Neuronal stem cell (in vitro differentiated cells): ENCODE data around the gene ARHGAP26.
A peak's percentile ranks its signal among the peaks of the same experiment; 100 is the strongest.

Experiments
- DNase-seq: peaks from one replicate; pipeline ENCODE4 v3.0.0-alpha.2; 2013; ENCODE audit warnings: low spot score
- H2AFZ ChIP-seq: one replicate; pipeline ENCODE4 v1.6.1; 2013; ENCODE audit warnings: mild to moderate bottlenecking, low read length, inconsistent platforms
- H2AK5ac ChIP-seq: 2 replicates; pipeline ENCODE4 v1.6.1; 2013; ENCODE audit warnings: low read depth, mild to moderate bottlenecking, inconsistent platforms, low read length, moderate library complexity, mixed read lengths
- H2BK120ac ChIP-seq: 2 replicates; pipeline ENCODE4 v1.6.1; 2013; ENCODE audit warnings: low read depth, mild to moderate bottlenecking, inconsistent platforms, low read length, moderate library complexity, mixed read lengths
- H2BK12ac ChIP-seq: one replicate; pipeline ENCODE4 v1.6.1; 2013; ENCODE audit warnings: low read length, inconsistent platforms
- H2BK15ac ChIP-seq: 2 replicates; pipeline ENCODE4 v1.6.1; 2013; ENCODE audit warnings: mild to moderate bottlenecking, low read length, inconsistent platforms, mixed read lengths
- H2BK5ac ChIP-seq: one replicate; pipeline ENCODE4 v1.6.1; 2013; ENCODE audit warnings: inconsistent platforms, mild to moderate bottlenecking, low read length, moderate library complexity
- H3K14ac ChIP-seq: one replicate; pipeline ENCODE4 v1.6.1; 2013; ENCODE audit warnings: low read length, inconsistent platforms
- H3K18ac ChIP-seq: 2 replicates; pipeline ENCODE4 v1.6.1; 2013; ENCODE audit warnings: low read length, inconsistent platforms
- H3K23ac ChIP-seq: 2 replicates; pipeline ENCODE4 v1.6.1; 2013; ENCODE audit warnings: low read depth, mild to moderate bottlenecking, mixed read lengths, low read length, inconsistent platforms; ENCODE audit not compliant: poor library complexity
- H3K27ac ChIP-seq: replicated peaks from 3 replicates; pipeline ENCODE4 v1.5.1; 2013; ENCODE audit warnings: low read length, inconsistent platforms
- H3K27me3 ChIP-seq, 3 experiments: 2 replicates each; pipeline ENCODE4 v1.6.1; 2013; ENCODE audit warnings: low read length in 3 of 3, mild to moderate bottlenecking in 2 of 3, inconsistent platforms in 1 of 3, low read depth in 1 of 3, mixed read lengths in 1 of 3, moderate library complexity in 1 of 3; ENCODE audit not compliant: control insufficient read depth in 3 of 3, insufficient read depth in 3 of 3
- H3K36me3 ChIP-seq, 2 donors: replicated peaks in 1 of 2; 2 replicates each; pipeline ENCODE4 v1.6.1; 2013; ENCODE audit warnings: low read length in 2 of 2; ENCODE audit not compliant: control insufficient read depth in 2 of 2, insufficient read depth in 2 of 2
- H3K4ac ChIP-seq: 2 replicates; pipeline ENCODE4 v1.6.1; 2013; ENCODE audit warnings: inconsistent platforms, mild to moderate bottlenecking, low read length, moderate library complexity
- H3K4me1 ChIP-seq, 2 donors: 1 replicate in 1 of 2; 2 replicates in 1 of 2; pipeline ENCODE4 v1.6.1; 2013; ENCODE audit warnings: low read length in 2 of 2, low read depth in 1 of 2; ENCODE audit not compliant: control insufficient read depth in 2 of 2, insufficient read depth in 1 of 2
- H3K4me2 ChIP-seq: one replicate; pipeline ENCODE4 v1.6.1; 2013; ENCODE audit warnings: mild to moderate bottlenecking, low read length, inconsistent platforms; ENCODE audit not compliant: insufficient read depth, poor library complexity, severe bottlenecking
- H3K4me3 ChIP-seq, 2 donors: 2 replicates each; pipeline ENCODE4 v1.5.1; 2013; ENCODE audit warnings: low read length in 2 of 2, mild to moderate bottlenecking in 2 of 2, inconsistent platforms in 1 of 2, moderate library complexity in 1 of 2
- H3K79me1 ChIP-seq: one replicate; pipeline ENCODE4 v1.6.1; 2013; ENCODE audit warnings: low read depth, mild to moderate bottlenecking, inconsistent platforms, low read length, moderate library complexity
- H3K9ac ChIP-seq: one replicate; pipeline ENCODE4 v1.6.1; 2013; ENCODE audit warnings: mild to moderate bottlenecking, low read depth, low read length, inconsistent platforms; ENCODE audit not compliant: poor library complexity
- H3K9me3 ChIP-seq, 2 donors: replicated peaks in 1 of 2; 2 replicates each; pipeline versions ENCODE3 to v1.6.1; 2013; ENCODE audit warnings: low read length in 2 of 2, mild to moderate bottlenecking in 2 of 2, inconsistent platforms in 1 of 2, low read depth in 1 of 2, mixed read lengths in 1 of 2, moderate library complexity in 1 of 2; ENCODE audit not compliant: control insufficient read depth in 2 of 2, insufficient read depth in 1 of 2
- H4K8ac ChIP-seq: one replicate; pipeline ENCODE4 v1.6.1; 2013; ENCODE audit warnings: low read depth, mild to moderate bottlenecking, inconsistent platforms, low read length, moderate library complexity
- H4K91ac ChIP-seq: one replicate; pipeline ENCODE4 v1.6.1; 2013; ENCODE audit warnings: low read length, low read depth, mild to moderate bottlenecking, inconsistent platforms; ENCODE audit not compliant: poor library complexity
- WGBS, 2 donors: extraction: QIAGEN DNeasy Blood & Tissue Kit; methylation state at CpG; one replicate each; pipeline ENCODE4 v1.1.7; 2013; ENCODE audit warnings: missing lambda C conversion rate in 2 of 2, mixed read lengths in 1 of 2; ENCODE audit not compliant: insufficient read length in 2 of 2, insufficient replicate concordance in 1 of 2; ENCODE audit errors: extremely low coverage in 2 of 2; 5-methylcytosine and 5-hydroxymethylcytosine counted together

Gene ARHGAP26

GRCh38 chr5:143056792-143057579 lies 286.8 kb downstream of the ARHGAP26 start:
- H3K4me1 ChIP-seq, result no peaks in the 10 kb centered on the region

DNA sequence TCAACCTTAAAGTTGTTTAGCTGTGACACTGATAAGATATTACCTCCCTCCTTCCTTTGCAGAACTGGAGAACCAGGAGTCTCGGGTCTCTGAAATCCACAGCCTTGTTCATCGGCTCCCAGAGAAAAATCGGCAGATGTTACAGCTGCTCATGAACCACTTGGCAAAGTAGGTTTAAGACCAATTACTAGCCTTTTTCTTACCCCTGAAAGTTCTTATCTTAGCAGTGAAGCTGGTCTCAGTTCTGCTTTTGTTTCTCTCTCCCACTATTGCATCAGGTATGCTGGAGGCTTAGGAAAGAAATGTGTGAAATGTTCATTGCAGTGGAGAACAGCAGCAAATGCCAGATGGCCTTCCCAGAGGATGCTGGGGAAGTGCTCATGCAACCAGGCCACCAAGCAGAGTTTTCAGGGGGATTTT lies 287.4 kb downstream of the ARHGAP26 start:
- no peak overlapping the region for H3K18ac ChIP-seq
- H3K14ac ChIP-seq, result no peak overlapping the region
- no peak overlapping the region for H3K27ac ChIP-seq
- no peaks in the 10 kb centered on the region for H3K4me1 ChIP-seq
- no peaks in the 10 kb centered on the region for H3K36me3 ChIP-seq
- no peak for DNase-seq
- no CpG with 5 or more reads among the region's 3 CpGs for WGBS, 2 donors
- H2BK12ac ChIP-seq, result no peak overlapping the region
- no peak overlapping the region for H4K8ac ChIP-seq
- no peak overlapping the region for H2BK5ac ChIP-seq
- H2AFZ ChIP-seq, result no peak overlapping the region
- H3K9me3 ChIP-seq, result no peaks in the 10 kb centered on the region
- no peak overlapping the region for H2BK120ac ChIP-seq
- H4K91ac ChIP-seq, result no peak overlapping the region
- no peak overlapping the region for H3K9ac ChIP-seq
- H3K23ac ChIP-seq, result no peak overlapping the region
- H3K4me3 ChIP-seq, result no peak overlapping the region
- H3K27me3 ChIP-seq, result no peaks in the 10 kb centered on the region
- H3K4me2 ChIP-seq, result no peak overlapping the region
- H3K4ac ChIP-seq, result no peak overlapping the region
- H2BK15ac ChIP-seq, result no peak overlapping the region
- no peak overlapping the region for H2AK5ac ChIP-seq
- no peaks in the 10 kb centered on the region for H3K79me1 ChIP-seq

More at GRCh38 chr5:143056792-143057579, 286.8 kb downstream of the ARHGAP26 start:
- Histone ChIP-seq H2AK5ac (no peak overlapping the region), H3K9me3 (no peaks in the 10 kb centered on the region), H3K27me3 (no peaks in the 10 kb centered on the region), H2BK12ac (no peak overlapping the region), H2BK120ac (no peak overlapping the region), H3K36me3 (no peaks in the 10 kb centered on the region), H2BK5ac (no peak overlapping the region), H3K18ac (no peak overlapping the region), H3K79me1 (no peaks in the 10 kb centered on the region), H2BK15ac (no peak overlapping the region), H3K4me2 (no peak overlapping the region), H3K4me3 (no peak overlapping the region), H4K8ac (no peak overlapping the region), H4K91ac (no peak overlapping the region), H3K27ac (no peak overlapping the region), H3K9ac (no peak overlapping the region), H3K4ac (no peak overlapping the region), H3K23ac (no peak overlapping the region), H2AFZ (no peak overlapping the region), H3K14ac (no peak overlapping the region)
- WGBS, 2 donors, result no CpG with 5 or more reads among the region's 2 CpGs
- no peak for DNase-seq

DNA sequence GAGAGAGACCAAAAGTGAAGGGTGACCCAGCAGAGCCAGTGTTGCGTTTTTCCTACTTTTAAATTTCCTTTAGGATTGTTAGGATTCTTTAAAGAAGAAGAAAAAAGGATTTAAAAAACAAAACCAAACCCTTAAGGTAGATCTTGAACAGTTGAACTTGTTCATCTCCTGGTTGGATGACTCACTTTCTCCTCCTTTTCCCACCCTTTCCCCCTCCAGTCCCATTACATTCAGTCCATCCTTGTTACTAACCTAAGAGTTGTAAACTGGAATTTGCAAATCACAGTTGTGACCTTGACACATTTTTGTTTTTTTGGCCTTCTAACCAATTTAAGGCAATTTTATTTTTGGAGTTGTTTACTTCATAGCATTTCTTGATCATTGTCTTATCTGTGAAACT lies 289.2 kb downstream of the ARHGAP26 start:
- Histone ChIP-seq H2BK15ac (no peak overlapping the region), H3K9ac (no peak overlapping the region), H3K4me1 (no peaks in the 10 kb centered on the region), H3K4ac (no peak overlapping the region), H3K36me3 (no peaks in the 10 kb centered on the region), H3K4me2 (no peak overlapping the region), H3K23ac (no peak overlapping the region), H3K27ac (no peak overlapping the region), H4K91ac (no peak overlapping the region), H3K14ac (no peak overlapping the region), H3K27me3 (no peaks in the 10 kb centered on the region), H2BK5ac (no peak overlapping the region), H3K79me1 (no peaks in the 10 kb centered on the region), H2AK5ac (no peak overlapping the region), H2BK12ac (no peak overlapping the region), H3K9me3 (no peaks in the 10 kb centered on the region), H4K8ac (no peak overlapping the region), H2AFZ (peak overlapping the region; percentile 31), H3K18ac (no peak overlapping the region), H3K4me3 (no peak overlapping the region), H2BK120ac (no peak overlapping the region)
- DNase-seq, result no peak
- no CpG with 5 or more reads among the region's 1 CpG for WGBS, 2 donors

DNA sequence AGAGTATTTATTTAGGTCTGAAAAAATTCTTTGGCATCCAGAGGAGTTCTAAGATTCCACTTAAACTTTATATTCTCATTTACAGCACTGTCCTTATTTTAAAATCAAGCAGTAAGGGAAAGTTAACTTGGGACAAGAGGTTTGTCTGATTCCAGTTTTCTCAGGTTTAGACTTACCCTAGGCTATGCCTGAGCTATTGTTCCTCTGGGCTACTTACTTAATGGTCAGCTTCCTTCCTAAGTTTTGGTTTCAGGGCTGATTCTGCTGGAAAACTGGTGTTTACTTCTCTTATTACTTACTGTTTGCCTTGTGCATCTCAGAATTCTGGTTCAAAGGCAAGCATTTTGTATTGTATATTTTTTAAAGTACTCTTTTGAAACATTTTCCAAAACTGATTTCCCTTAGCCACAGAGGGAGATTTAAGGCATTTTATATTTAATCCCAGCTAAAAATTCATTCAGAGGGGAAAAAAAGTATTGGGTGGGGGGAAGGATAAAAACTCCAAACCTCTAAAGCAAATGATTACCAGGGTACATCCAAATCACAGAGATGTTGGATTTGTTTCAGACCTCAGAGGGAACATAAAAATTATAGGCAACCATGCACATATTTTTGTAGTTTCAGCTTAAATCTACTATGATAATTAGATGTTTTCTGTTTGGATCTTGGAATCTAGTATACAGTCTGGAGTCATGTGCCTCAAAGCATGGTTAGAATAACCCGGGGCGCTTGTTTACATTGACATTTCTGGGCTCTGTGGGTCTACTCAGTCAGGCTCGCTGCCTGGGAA lies 290.0 kb downstream of the ARHGAP26 start:
- no peak overlapping the region for H4K91ac ChIP-seq
- no peak for DNase-seq
- no peak overlapping the region for H3K4ac ChIP-seq
- peak overlapping the region; percentile 31 for H2AFZ ChIP-seq
- no peak overlapping the region for H2AK5ac ChIP-seq
- no peak overlapping the region for H2BK5ac ChIP-seq
- no peak overlapping the region for H3K18ac ChIP-seq
- H3K9ac ChIP-seq, result no peak overlapping the region
- H3K27ac ChIP-seq, result no peak overlapping the region
- H2BK120ac ChIP-seq, result no peak overlapping the region
- no peaks in the 10 kb centered on the region for H3K36me3 ChIP-seq
- no peak overlapping the region for H2BK12ac ChIP-seq
- H3K79me1 ChIP-seq, result no peaks in the 10 kb centered on the region
- H3K4me1 ChIP-seq, result no peaks in the 10 kb centered on the region
- H3K9me3 ChIP-seq, result no peaks in the 10 kb centered on the region
- H3K14ac ChIP-seq, result no peak overlapping the region
- no peak overlapping the region for H3K4me3 ChIP-seq
- no CpG with 5 or more reads among the region's 3 CpGs for WGBS, 2 donors
- H3K23ac ChIP-seq, result no peak overlapping the region
- H4K8ac ChIP-seq, result no peak overlapping the region
- H2BK15ac ChIP-seq, result no peak overlapping the region
- no peaks in the 10 kb centered on the region for H3K27me3 ChIP-seq
- H3K4me2 ChIP-seq, result no peak overlapping the region
